MCF 10A (cell line): Measurements from ENCODE around the gene SEMA3G. TPM values are rescaled to one million over a fixed set of nuclear protein-coding genes. Genes with fewer than 3 reads are reported as not detected.

Source experiments
- BruUV-seq: library from RNA; stranded (reverse); fragments of 400-500 nt; replicated peaks from 2 replicates; lab custom pipeline; 2021; lab: Mats Ljungman, UMichigan
- CTCF ChIA-PET: fragments of 300-600 bp; sonication (Branson Sonifier 250); formaldehyde crosslinking; extraction: SDS; loops from one replicate; lab custom pipeline; 2021; ENCODE audit warnings: antibody characterized with exemption, inconsistent platforms; lab: Yijun Ruan, JAX
- POLR2A ChIA-PET: fragments of 300-600, 350-650 bp; sonication (Branson Sonifier 250); formaldehyde crosslinking; extraction: SDS; loops from one replicate; lab custom pipeline; 2020; ENCODE audit warnings: antibody characterized with exemption, inconsistent platforms; lab: Yijun Ruan, JAX
- DNase-seq: peaks from one replicate; pipeline ENCODE4 v3.0.0-alpha.2; 2018; ENCODE audit not compliant: unreplicated experiment
- H3K27ac Mint-ChIP-seq: one replicate; pipeline ENCODE4 v1.8.0; 2022; ENCODE audit warnings: mild to moderate bottlenecking, low read depth, mixed read lengths; ENCODE audit not compliant: unreplicated experiment
- H3K27me3 Mint-ChIP-seq: one replicate; pipeline ENCODE4 v1.8.0; 2022; ENCODE audit warnings: mixed read lengths; ENCODE audit not compliant: insufficient read depth, unreplicated experiment
- H3K36me3 Mint-ChIP-seq: one replicate; pipeline ENCODE4 v1.8.0; 2022; ENCODE audit warnings: mild to moderate bottlenecking, moderate library complexity, mixed read lengths; ENCODE audit not compliant: insufficient read depth, unreplicated experiment
- H3K4me1 Mint-ChIP-seq: one replicate; pipeline ENCODE4 v1.8.0; 2022; ENCODE audit warnings: mixed read lengths; ENCODE audit not compliant: insufficient read depth, unreplicated experiment
- H3K4me3 Mint-ChIP-seq: one replicate; pipeline ENCODE4 v1.8.0; 2022; ENCODE audit warnings: mild to moderate bottlenecking, moderate library complexity, mixed read lengths; ENCODE audit not compliant: unreplicated experiment
- H3K9me3 Mint-ChIP-seq: one replicate; pipeline ENCODE4 v1.8.0; 2022; ENCODE audit warnings: mixed read lengths; ENCODE audit not compliant: unreplicated experiment
- intact Hi-C: fragments of 100-400 bp; cut with micrococcal nuclease; formaldehyde crosslinking; loops from 2 replicates; pipeline ENCODE4 v1.14.1; 2022
- total RNA-seq: library from RNA; stranded (reverse); gene quantifications from 2 replicates; pipeline ENCODE4 v1.2.3, GENCODE V29; 2022
- TF ChIP-seq, protein P1 (sequence below): fragments of 200-600 bp; IDR thresholded peaks from one replicate; pipeline ENCODE4 v1.8.0; 2022; ENCODE audit warnings: antibody characterized with exemption, mild to moderate bottlenecking; ENCODE audit not compliant: unreplicated experiment

Gene SEMA3G
- total RNA-seq, 1 experiment from 2014 or later, result 0.12 TPM

DNA sequence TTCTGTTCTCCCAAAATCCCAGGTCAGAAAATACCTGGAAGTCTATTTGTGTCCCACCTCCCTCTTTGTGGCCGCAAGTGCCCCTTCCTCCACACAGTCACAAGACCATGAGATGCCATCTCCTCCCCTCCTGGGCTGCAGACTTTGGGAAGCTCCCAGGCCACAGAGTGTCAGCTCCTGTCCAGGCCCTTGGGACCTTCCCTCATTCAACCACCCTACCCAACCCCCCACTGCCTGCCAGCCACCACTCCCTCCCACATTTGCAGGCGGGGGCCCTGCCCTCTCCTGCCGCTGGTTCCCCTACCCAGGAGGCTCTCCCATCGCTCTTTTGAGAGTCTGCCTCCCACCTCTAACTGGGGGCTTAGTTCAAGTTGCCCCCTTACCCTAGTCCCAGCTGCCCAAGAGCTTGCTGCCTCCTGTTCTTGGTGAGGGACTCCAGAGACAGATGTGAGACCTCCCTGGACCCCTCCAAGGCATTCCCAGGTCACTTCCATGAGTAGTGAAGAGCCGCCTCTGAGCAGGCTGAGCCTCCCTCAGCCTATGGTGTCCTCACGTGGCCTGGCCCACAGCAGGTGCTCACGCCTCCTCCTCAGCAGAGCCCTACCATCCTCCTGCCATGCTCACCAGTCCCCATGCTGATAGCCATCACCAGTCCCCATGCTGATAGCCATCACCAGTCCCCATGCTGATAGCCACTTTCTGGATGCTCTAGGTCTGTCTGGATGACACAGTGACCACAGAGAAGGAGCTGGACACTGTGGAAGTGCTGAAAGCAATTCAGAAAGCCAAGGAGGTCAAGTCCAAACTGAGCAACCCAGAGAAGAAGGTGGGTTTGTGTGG is 34.4 kb upstream of the SEMA3G start:
- no peaks in the 10 kb centered on the region for H3K27me3 Mint-ChIP-seq
- no peaks in the 10 kb centered on the region for H3K9me3 Mint-ChIP-seq
- no peaks in the 10 kb centered on the region for H3K4me1 Mint-ChIP-seq
- POLR2A ChIA-PET, result interaction anchor here (0.5 kb wide), 1 partner anchor 287 kb away, joined by 3 read pairs; no protein-coding TSS in a partner anchor
- DNase-seq, result no peak
- peaks cover 55% of the 10 kb centered on the region for H3K36me3 Mint-ChIP-seq
- H3K4me3 Mint-ChIP-seq, result no peak overlapping the region
- CTCF ChIA-PET, result interaction anchor here (0.7 kb wide), 1 partner anchor 11 kb away, joined by 3 read pairs; no protein-coding TSS in a partner anchor
- BruUV-seq, result no TSS peak
- no peak overlapping the region for H3K27ac Mint-ChIP-seq
- intact Hi-C loops, result loop anchor here (10.0 kb wide), 1 partner anchor 56 kb away; the partner anchor contains the start of genes NT5DC2 and UQCC5
- TF ChIP-seq, protein P1, sequence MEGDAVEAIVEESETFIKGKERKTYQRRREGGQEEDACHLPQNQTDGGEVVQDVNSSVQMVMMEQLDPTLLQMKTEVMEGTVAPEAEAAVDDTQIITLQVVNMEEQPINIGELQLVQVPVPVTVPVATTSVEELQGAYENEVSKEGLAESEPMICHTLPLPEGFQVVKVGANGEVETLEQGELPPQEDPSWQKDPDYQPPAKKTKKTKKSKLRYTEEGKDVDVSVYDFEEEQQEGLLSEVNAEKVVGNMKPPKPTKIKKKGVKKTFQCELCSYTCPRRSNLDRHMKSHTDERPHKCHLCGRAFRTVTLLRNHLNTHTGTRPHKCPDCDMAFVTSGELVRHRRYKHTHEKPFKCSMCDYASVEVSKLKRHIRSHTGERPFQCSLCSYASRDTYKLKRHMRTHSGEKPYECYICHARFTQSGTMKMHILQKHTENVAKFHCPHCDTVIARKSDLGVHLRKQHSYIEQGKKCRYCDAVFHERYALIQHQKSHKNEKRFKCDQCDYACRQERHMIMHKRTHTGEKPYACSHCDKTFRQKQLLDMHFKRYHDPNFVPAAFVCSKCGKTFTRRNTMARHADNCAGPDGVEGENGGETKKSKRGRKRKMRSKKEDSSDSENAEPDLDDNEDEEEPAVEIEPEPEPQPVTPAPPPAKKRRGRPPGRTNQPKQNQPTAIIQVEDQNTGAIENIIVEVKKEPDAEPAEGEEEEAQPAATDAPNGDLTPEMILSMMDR, result no peak

DNA sequence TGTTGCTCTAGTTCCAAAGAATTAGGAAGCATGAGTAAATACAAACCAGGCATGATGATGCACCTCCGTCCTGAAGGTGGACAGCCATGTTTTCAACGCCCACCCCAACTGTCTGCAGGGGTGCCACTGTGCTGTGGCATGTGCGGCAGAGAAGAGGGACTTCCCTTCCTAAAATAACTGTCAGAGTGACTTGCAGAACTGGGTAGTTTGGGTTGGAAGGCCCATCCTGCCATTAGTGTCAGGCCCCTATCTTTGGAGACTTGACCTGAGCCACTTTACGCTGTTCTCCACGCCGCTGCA is 32.8 kb upstream of the SEMA3G start:
- Mint-ChIP-seq H3K9me3 (no peaks in the 10 kb centered on the region), H3K36me3 (peaks cover 66% of the 10 kb centered on the region), H3K27ac (no peak overlapping the region), H3K4me3 (no peak overlapping the region), H3K27me3 (no peaks in the 10 kb centered on the region), H3K4me1 (no peaks in the 10 kb centered on the region)
- TF ChIP-seq, protein P1, result no peak
- BruUV-seq, result no TSS peak
- ChIA-PET POLR2A (no interaction called here), CTCF (no interaction called here)
- no peak for DNase-seq
- intact Hi-C loops, result loop anchor here (10.0 kb wide), 1 partner anchor 57 kb away; the partner anchor contains the start of genes NT5DC2 and UQCC5

DNA sequence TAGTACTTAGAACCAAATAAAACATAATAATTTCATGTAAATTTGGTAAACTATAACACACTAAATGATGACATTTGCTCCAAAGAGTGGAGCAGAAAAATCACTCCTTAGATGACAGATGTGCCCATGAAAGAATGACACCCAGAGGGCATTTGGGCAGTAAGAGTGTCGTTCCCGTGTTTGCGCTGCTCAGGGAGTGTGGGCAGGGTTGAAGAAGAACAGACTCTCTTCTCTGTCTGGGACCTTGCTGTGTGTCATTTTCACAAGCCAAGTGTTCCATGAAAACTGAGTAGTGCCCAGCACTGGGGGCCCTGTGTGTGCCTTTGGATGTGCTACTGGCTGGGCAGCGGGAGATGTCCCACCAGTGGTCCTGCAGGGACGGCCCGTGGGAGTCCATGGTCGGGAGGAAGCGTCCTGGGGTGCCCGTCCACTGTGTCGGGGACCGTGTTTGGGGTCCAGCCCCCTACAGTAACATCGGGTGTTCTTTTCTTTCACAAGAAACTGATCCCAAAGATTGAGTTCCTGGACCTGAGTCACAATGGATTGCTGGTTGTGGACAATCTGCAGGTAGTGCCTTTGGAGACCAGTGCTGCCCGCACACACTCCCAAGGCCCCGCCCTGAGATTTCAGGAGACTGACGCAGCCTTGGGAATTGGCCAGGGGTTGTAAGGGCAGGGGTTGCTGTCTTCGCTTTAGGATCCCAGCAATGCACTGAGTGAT is 32.3 kb upstream of the SEMA3G start:
- intact Hi-C loops, result loop anchor here (10.0 kb wide), 1 partner anchor 58 kb away; the partner anchor contains the start of genes NT5DC2 and UQCC5
- no TSS peak for BruUV-seq
- TF ChIP-seq, protein P1, result no peak
- DNase-seq, result no peak
- Mint-ChIP-seq H3K4me1 (no peaks in the 10 kb centered on the region), H3K9me3 (no peaks in the 10 kb centered on the region), H3K4me3 (no peak overlapping the region), H3K27me3 (no peaks in the 10 kb centered on the region), H3K36me3 (peaks cover 68% of the 10 kb centered on the region), H3K27ac (no peak overlapping the region)
- CTCF ChIA-PET, result no interaction called here
- POLR2A ChIA-PET, result no interaction called here

DNA sequence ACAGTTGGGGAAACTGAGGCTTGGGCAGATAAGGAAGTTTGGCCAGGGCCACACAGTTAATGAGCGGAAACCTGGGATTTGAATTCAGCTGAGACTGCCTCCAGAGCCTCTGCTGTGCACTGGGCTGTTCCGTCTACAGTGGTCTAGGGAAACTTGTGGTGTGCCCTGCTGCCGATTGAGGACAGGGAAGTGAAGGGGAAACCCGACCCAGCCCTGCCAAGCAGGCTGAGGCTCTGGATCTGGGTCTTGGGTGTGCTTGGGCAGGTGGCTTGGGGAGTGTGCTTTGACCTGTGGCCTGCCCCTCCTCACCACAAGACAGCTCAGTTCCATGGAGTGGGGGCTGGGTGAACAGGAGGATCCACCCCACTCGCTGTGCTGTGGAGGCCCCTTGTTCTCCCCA is 28.1 kb upstream of the SEMA3G start:
- Mint-ChIP-seq H3K4me1 (no peaks in the 10 kb centered on the region), H3K27me3 (no peaks in the 10 kb centered on the region), H3K27ac (no peak overlapping the region), H3K4me3 (no peak overlapping the region), H3K9me3 (no peaks in the 10 kb centered on the region), H3K36me3 (peaks cover 77% of the 10 kb centered on the region)
- no TSS peak for BruUV-seq
- intact Hi-C loops, result loop anchor here (10.0 kb wide), 1 partner anchor 62 kb away; the partner anchor contains the start of genes NT5DC2 and UQCC5
- POLR2A ChIA-PET, result no interaction called here
- DNase-seq, result no peak
- CTCF ChIA-PET, result interaction anchor here (0.5 to 1.9 kb wide), 4 partner anchors 9 to 45 kb away, joined by 3 to 10 read pairs (median 4); no protein-coding TSS in a partner anchor
- TF ChIP-seq, protein P1, result no peak
